GM19099 (cell line): ENCODE results near the gene IRAK1BP1.

Experiments
- POLR2A ChIP-seq: IDR thresholded peaks from 3 replicates; pipeline ENCODE4 v1.6.1; 2011; ENCODE audit warnings: low read depth; ENCODE audit not compliant: insufficient read length; ENCODE audit errors: extremely low read depth

The IRAK1BP1 gene

DNA sequence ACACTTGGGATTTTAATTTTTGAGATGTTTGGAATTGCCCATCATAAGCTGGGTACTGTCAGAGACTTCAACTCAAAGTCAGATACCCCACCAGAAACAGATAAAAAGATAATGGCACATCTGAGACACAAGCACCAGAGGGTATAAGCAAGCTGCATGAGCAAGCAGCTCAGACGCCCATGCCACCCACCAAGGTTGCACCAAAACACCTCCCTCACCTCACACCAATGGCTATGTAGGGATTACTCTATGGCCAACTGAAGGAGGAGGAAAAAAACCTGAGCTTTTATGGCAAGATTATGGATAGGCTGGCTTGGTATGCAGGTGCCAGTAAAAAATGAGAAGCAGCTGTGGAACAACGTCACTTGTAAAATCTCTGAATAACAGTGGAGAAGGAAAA, 3.8 kb upstream of the IRAK1BP1 start:
- no peak for TF ChIP-seq POLR2A

DNA sequence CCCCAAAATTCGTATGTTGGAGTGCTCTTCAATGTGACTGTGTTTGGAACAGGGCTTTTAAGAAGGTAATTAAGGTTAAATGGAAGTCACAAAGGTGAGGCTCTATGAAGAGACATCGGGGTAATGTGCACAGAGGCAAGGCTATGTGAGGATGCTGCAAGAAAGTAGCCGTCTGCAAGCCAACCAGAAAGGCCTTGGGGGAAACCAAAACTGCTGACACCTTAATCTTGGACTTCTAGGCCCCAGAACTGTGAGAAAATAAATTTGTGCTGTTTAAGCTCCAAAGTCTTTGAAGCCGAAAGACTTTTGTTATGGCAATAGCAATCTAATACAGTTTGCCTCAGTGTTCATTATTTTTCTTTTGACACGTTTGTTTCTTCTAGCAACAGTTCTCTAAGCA, 2.4 kb upstream of the IRAK1BP1 start:
- no peak for TF ChIP-seq POLR2A

- no peak for TF ChIP-seq POLR2A
Observed at GRCh38 chr6:78867020-78867369, 356 bp upstream of the IRAK1BP1 start.

DNA sequence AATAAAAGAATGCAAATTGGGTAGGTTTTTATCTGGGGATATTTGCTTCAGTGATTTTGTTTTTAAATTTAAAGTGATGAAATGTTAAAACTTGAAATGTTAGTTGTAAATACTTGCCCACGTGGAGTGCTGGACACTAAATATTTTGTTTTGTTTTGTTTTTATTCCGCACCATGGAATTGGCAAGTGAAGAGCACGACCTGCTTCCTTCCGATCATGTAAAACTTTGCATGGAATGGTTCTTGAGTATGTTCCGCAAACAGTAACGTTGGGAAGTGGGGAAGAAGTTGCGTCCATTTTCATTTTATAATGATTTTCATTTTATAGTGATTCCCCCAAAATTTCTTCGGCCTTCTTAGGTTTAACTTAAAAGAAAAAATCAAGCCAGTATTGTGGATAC, 765 bp downstream of the IRAK1BP1 start:
- TF ChIP-seq POLR2A = no peak

- TF ChIP-seq POLR2A = no peak
Observed at GRCh38 chr6:78875505-78875904, 8.2 kb downstream of the IRAK1BP1 start.

DNA sequence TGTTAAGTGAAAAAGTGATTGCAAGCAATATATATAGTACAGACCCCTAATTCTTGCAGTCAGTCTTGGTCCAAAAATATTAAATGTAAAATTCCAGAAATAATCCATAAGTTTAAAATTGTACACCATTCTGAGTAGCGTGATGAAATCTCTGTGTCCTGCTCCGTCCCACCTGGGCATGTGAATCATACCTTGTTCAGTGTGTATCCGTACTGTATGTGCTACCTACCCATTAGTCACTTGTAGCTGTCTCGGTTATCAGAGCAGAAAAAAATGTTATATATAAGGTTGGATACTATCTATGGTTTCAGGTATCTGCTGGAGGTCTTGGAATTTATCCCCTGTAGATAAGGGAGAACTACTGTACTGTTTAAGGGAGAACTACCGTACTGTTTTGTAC, 16.3 kb downstream of the IRAK1BP1 start:
- no peak for TF ChIP-seq POLR2A

DNA sequence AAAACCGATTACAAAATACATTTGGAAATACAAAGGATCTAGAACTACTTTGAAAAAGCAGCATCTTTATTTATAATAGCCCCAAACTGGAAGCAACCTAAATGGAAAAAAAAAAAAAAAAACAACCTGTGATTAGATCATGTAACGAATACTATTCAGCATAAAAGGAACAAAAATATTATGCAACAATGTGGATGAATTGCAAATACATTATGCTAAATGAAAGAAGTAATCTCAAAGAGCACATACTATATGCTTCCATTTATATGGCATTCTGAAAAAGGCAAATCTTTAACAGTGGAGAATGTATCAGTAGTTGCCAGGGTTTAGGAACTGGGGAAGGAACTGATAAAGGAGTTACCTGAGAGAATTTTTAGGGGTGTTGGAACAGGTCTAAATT, 28.9 kb downstream of the IRAK1BP1 start:
- no peak for TF ChIP-seq POLR2A

GRCh38 chr6:78908621-78909020, 41.3 kb downstream of the IRAK1BP1 start:
- no peak for TF ChIP-seq POLR2A

GRCh38 chr6:78909391-78909790, 42.0 kb downstream of the IRAK1BP1 start:
- TF ChIP-seq POLR2A = no peak

DNA sequence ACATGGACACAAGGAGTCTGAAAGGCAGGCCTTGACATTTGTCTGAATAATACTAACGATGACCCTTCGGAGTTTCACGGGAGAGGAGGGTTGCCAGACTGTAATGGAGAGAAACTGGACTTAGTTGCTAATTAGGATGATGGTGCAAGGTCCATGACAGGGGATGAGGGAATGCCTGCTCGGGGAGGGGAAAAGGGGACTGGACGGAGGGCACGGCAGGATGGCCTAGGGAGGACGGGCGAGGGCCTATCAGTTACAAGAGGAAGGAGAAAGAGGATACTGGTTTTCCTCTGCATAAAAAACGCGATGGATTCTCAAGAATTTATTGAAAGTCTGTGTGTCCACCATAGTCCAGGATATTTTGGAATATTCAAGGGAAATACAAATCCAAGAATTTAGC, 42.7 kb downstream of the IRAK1BP1 start:
- no peak for TF ChIP-seq POLR2A

GRCh38 chr6:78910591-78911171, 43.3 kb downstream of the IRAK1BP1 start:
- TF ChIP-seq POLR2A = no peak

DNA sequence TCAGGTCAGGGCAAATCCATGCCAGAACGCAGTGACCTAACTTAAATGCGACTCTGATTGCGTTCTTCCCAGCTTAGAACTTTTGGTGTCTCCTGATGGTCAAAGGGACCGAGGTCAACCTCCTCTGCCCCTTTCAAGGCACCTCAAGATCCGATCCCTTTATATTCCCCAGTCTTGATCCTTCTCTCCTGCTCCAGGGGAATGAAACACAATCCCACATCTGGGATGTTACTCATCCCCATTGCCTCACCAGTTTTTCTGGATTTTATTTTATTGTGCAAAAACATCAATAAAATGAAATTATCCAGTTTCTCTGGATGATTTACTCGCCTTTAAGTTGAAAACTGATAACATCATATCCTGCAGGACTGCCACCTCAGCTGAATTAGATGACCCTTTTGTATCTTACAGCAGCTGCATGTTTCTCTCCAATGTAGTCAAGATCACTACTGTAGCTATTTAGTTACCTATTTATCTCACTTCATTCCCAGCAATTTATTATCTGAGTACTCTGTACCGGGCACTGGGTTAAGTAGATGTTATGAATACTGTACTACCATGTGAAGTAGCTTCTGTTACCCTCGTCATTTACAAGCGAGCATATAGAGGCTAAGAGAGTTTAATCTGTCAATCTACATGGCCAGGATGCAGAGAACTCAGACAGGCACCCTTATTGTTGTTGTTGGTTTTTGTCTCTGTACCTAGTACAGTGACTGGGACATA, 44.0 kb downstream of the IRAK1BP1 start:
- no peak for TF ChIP-seq POLR2A

DNA sequence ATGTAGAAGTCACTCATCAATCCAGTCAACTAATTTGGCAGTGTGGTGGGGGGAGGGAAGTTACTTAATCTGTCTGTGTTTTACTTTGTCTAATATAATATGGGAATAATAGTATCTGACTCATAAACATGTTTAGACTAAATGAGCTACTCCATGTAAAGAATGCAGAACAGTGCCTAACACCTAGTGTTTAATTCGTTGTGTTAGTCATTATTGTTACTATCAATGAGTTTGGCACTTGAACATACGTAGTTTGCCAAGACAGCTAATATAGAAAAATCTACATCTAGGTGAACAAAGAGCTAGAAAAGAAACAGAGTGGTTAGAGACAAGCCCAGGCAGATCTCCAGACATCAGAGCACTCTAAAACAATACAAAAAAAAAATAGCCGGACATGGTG, 49.1 kb downstream of the IRAK1BP1 start:
- no peak for TF ChIP-seq POLR2A

GRCh38 chr6:78917788-78918187, 50.4 kb downstream of the IRAK1BP1 start:
- no peak for TF ChIP-seq POLR2A

- TF ChIP-seq POLR2A = no peak
Observed at GRCh38 chr6:78925317-78925716, 58.0 kb downstream of the IRAK1BP1 start.

DNA sequence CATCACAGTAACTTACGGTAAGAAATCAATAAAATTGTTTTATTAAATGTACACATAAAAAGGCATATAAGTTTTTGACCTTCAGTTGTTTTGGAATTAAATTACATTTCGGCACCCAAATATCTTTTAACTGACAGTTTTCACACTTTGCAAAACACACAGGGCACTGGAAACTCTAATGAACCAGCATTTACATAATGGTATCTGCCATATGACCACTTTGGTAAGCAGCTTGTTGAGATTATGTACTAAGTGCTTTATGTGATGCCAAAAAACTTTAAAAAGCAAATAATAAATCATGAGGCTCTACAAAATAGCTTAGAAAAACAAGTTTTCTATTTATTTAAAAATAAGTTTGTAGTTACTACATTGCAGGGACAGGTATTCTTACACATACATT, 68.2 kb downstream of the IRAK1BP1 start:
- TF ChIP-seq POLR2A = no peak

DNA sequence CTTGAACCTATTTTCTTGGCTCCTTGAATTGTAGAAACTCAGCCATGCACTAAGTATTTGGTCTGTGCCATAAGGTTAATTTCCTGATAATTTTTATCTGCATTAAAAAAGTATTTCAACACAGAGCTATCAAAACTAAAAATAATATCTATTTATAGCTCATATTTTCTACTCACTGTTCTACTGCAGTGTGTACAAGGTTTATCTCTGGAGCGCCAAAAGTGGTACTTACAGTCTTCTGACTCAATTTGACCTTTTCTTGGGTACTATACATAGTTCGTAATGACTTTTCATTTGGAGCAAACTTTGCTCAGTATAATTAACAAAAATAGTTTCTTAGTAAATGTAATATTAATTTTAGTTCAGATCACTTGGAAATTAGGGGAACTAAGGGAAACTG, 69.2 kb downstream of the IRAK1BP1 start:
- TF ChIP-seq POLR2A = no peak
